Fibroblast of pulmonary artery (primary cell): ENCODE results near the gene CDKN2AIP.
"Not testable (repeated sequence)": the region's sequence is repeated elsewhere in the genome, so short reads cannot be mapped to it uniquely, and the experiment has no call there.

Experiments used
- DNase-seq: peaks from one replicate; pipeline ENCODE4 v3.0.0-alpha.2; 2010; ENCODE audit warnings: low read depth
- H3K4me3 ChIP-seq: replicated peaks from 2 replicates; pipeline ENCODE4 v1.5.1; 2011; ENCODE audit warnings: low read depth, mild to moderate bottlenecking, control low read depth, low read length, moderate library complexity
- CTCF ChIP-seq: IDR thresholded peaks from 2 replicates; pipeline ENCODE4 v1.5.1; 2011; ENCODE audit warnings: mild to moderate bottlenecking, control low read depth, low read length, inconsistent platforms; ENCODE audit errors: missing control alignments

CDKN2AIP gene

GRCh38 chr4:183447646-183448045, 3.2 kb downstream of the CDKN2AIP start:
- no peak for TF ChIP-seq CTCF
- H3K4me3 ChIP-seq: no peak overlapping the region
- no peak for DNase-seq

- no peak overlapping the region for H3K4me3 ChIP-seq
- no peak for DNase-seq
- TF ChIP-seq CTCF: no peak
Observed at GRCh38 chr4:183448436-183448835, 4.0 kb downstream of the CDKN2AIP start.

- TF ChIP-seq CTCF: no peak
- peak; percentile 69 for DNase-seq
- H3K4me3 ChIP-seq: no peak overlapping the region
Observed at GRCh38 chr4:183449193-183449882, 4.9 kb downstream of the CDKN2AIP start.

- TF ChIP-seq CTCF: no peak
- DNase-seq: no peak
- H3K4me3 ChIP-seq: no peak overlapping the region
Observed at GRCh38 chr4:183450108-183450507, 5.7 kb downstream of the CDKN2AIP start.

- no peak for DNase-seq
- H3K4me3 ChIP-seq: no peak overlapping the region
- no peak for TF ChIP-seq CTCF
Observed at GRCh38 chr4:183455431-183456195, 11.2 kb downstream of the CDKN2AIP start.

GRCh38 chr4:183458005-183458404, 13.6 kb downstream of the CDKN2AIP start:
- no peak for TF ChIP-seq CTCF
- H3K4me3 ChIP-seq: no peak overlapping the region
- DNase-seq: no peak

GRCh38 chr4:183463903-183464619, 19.6 kb downstream of the CDKN2AIP start:
- DNase-seq: not testable (repeated sequence)

GRCh38 chr4:183465879-183466278, 21.4 kb downstream of the CDKN2AIP start:
- H3K4me3 ChIP-seq, DNase-seq: not testable (repeated sequence)

More at GRCh38 chr4:183463903-183464619, 19.6 kb downstream of the CDKN2AIP start:
- not testable (repeated sequence) for H3K4me3 ChIP-seq
